DMS53 treated with DMSO at 0.1 percent for 48 hours (cell line): ENCODE data around the gene THOC7.
A peak's percentile ranks its signal among the peaks of the same experiment; 100 is the strongest.

Experiments
- DNase-seq: peaks from one replicate; lab custom pipeline; 2025; ENCODE audit not compliant: unreplicated experiment; lab: John Stamatoyannopoulos, UW

THOC7 gene

GRCh38 chr3:63863150-63864007 is at the start of gene THOC7, which contains the start of gene ATXN7:
Gene THOC7, minus strand, starts transcription at chr3:63863805. Its CDS starts 15 bp downstream, at chr3:63863790.
Gene ATXN7, plus strand, starts transcription at chr3:63863867. Its CDS starts 48,732 bp downstream, at chr3:63912599.
- DNase-seq, result no peak

- DNase-seq, result no peak
Measured at GRCh38 chr3:63912768-63913588, 49.4 kb upstream of the THOC7 start.

- DNase-seq, result peak; percentile 15
Measured at GRCh38 chr3:63911873-63912767, 48.5 kb upstream of the THOC7 start, which contains the start of gene SCAANT1. Gene SCAANT1, minus strand, starts transcription at chr3:63912383.

GRCh38 chr3:63911509-63911872 is 47.9 kb upstream of the THOC7 start:
- DNase-seq, result no peak

- no peak for DNase-seq
Measured at GRCh38 chr3:63910891-63911290, 47.3 kb upstream of the THOC7 start.

- DNase-seq, result no peak
Measured at GRCh38 chr3:63910001-63910400, 46.4 kb upstream of the THOC7 start.

GRCh38 chr3:63909431-63909830 is 45.8 kb upstream of the THOC7 start:
- no peak for DNase-seq

GRCh38 chr3:63908776-63909175 is 45.2 kb upstream of the THOC7 start:
- no peak for DNase-seq

GRCh38 chr3:63908081-63908736 is 44.6 kb upstream of the THOC7 start:
- no peak for DNase-seq

GRCh38 chr3:63905731-63906620 is 42.4 kb upstream of the THOC7 start:
- no peak for DNase-seq

GRCh38 chr3:63900459-63900858 is 36.9 kb upstream of the THOC7 start:
- no peak for DNase-seq

GRCh38 chr3:63900010-63900409 is 36.4 kb upstream of the THOC7 start:
- DNase-seq, result no peak

GRCh38 chr3:63896332-63897030 is 32.9 kb upstream of the THOC7 start:
- DNase-seq, result no peak

- DNase-seq, result no peak
Measured at GRCh38 chr3:63895422-63896189, 32.0 kb upstream of the THOC7 start.

- DNase-seq, result no peak
Measured at GRCh38 chr3:63892773-63893352, 29.3 kb upstream of the THOC7 start.

GRCh38 chr3:63891518-63891917 is 27.9 kb upstream of the THOC7 start:
- DNase-seq, result no peak

- no peak for DNase-seq
Measured at GRCh38 chr3:63886858-63887257, 23.3 kb upstream of the THOC7 start.

GRCh38 chr3:63880653-63881052 is 17.0 kb upstream of the THOC7 start:
- no peak for DNase-seq
